ENCODE data around the gene TMEM273.

Gene TMEM273

GRCh38 chr10:49139028-49139845 lies 49.0 kb downstream of the TMEM273 start:
- DNase-seq = no peak

- DNase-seq = no peak
Observed at GRCh38 chr10:49138361-49138891, 49.8 kb downstream of the TMEM273 start.

- DNase-seq = no peak
Observed at GRCh38 chr10:49136525-49136924, 51.7 kb downstream of the TMEM273 start.

- no peak for DNase-seq
Observed at GRCh38 chr10:49135575-49136313, 52.4 kb downstream of the TMEM273 start.

GRCh38 chr10:49134327-49134726 lies 53.9 kb downstream of the TMEM273 start:
- no peak for DNase-seq

- no peak for DNase-seq
Observed at GRCh38 chr10:49133706-49134248, 54.4 kb downstream of the TMEM273 start, which contains the start of gene FAM170B. TSS of gene FAM170B (minus strand) at chr10:49134021. CDS start at chr10:49133918, 103 bp downstream.

GRCh38 chr10:49132362-49132737 lies 55.8 kb downstream of the TMEM273 start:
- DNase-seq = no peak

GRCh38 chr10:49131507-49132361 lies 56.5 kb downstream of the TMEM273 start:
- DNase-seq = no peak

GRCh38 chr10:49129376-49129775 lies 58.8 kb downstream of the TMEM273 start:
- no peak for DNase-seq

GRCh38 chr10:49128854-49129253 lies 59.3 kb downstream of the TMEM273 start:
- no peak for DNase-seq

- DNase-seq = no peak
Observed at GRCh38 chr10:49123981-49124950, 63.9 kb downstream of the TMEM273 start.

GRCh38 chr10:49120911-49121310 lies 67.3 kb downstream of the TMEM273 start:
- DNase-seq = no peak

GRCh38 chr10:49119746-49120145 lies 68.4 kb downstream of the TMEM273 start:
- no peak for DNase-seq

- DNase-seq = no peak
Observed at GRCh38 chr10:49118430-49119074, 69.6 kb downstream of the TMEM273 start.

- DNase-seq = no peak
Observed at GRCh38 chr10:49117376-49118070, 70.7 kb downstream of the TMEM273 start.

- no peak for DNase-seq
Observed at GRCh38 chr10:49116509-49117375, 71.4 kb downstream of the TMEM273 start.

GRCh38 chr10:49115796-49116508 lies 72.2 kb downstream of the TMEM273 start:
- DNase-seq = no peak

- no peak for DNase-seq
Observed at GRCh38 chr10:49115015-49115795, 73.0 kb downstream of the TMEM273 start, which contains the start of gene VSTM4. TSS of gene VSTM4 (minus strand) at chr10:49115522. CDS start at chr10:49115485, 37 bp downstream.

All from activated CD4-positive, alpha-beta T cell treated with anti-CD3 and anti-CD28 coated beads, Interleukin-2, amount 50 U/mL, for 1 hour (primary cell).